Transverse colon (tissue), 4 donors: ENCODE results near the gene IL11RA.

Experiments used
- CTCF ChIP-seq, 5 experiments: fragments of 200-600 bp in 3 of 5; fragments of 450-650 bp in 2 of 5; sonication (generic) in 3 of 5; IDR thresholded peaks; 1 replicate in 2 of 5; 2 replicates in 3 of 5; pipeline ENCODE4 v1.5.1; 2016 to 2017; ENCODE audit warnings: antibody characterized with exemption in 5 of 5, inconsistent platforms in 3 of 5, mild to moderate bottlenecking in 2 of 5, moderate library complexity in 1 of 5
- EP300 ChIP-seq: sonication (generic); formaldehyde crosslinking; IDR thresholded peaks from one replicate; pipeline ENCODE4 v1.6.1; 2017; ENCODE audit warnings: antibody characterized with exemption, low read depth
- POLR2A ChIP-seq: fragments of 450-650 bp; IDR thresholded peaks from one replicate; pipeline ENCODE4 v1.6.1; 2016; ENCODE audit warnings: antibody characterized with exemption, mild to moderate bottlenecking, moderate library complexity
- POLR2AphosphoS5 ChIP-seq, 3 donors: sonication (generic); formaldehyde crosslinking; IDR thresholded peaks; one replicate each; pipeline ENCODE4 v1.6.1; 2016; ENCODE audit warnings: antibody characterized with exemption in 3 of 3

GRCh38 chr9:34628656-34629490 lies 23.1 kb upstream of the IL11RA start, which contains the start of gene ARID3C:
- no peak for TF ChIP-seq POLR2A
- no peak for TF ChIP-seq CTCF (IDR thresholded peaks at IDR 0.05)
- no peak for TF ChIP-seq POLR2AphosphoS5 (IDR thresholded peaks at IDR 0.05)
- no peak for TF ChIP-seq EP300
